Endothelial cell of umbilical vein (primary cell): ENCODE measurements around the gene INPP5B.
"Not testable (repeated sequence)": the region's sequence is repeated elsewhere in the genome, so short reads cannot be mapped to it uniquely, and the experiment has no call there.

Source experiments
- CTCF ChIP-seq, 2 donors: IDR thresholded peaks; 1 replicate in 1 of 2; 2 replicates in 1 of 2; pipeline ENCODE4 v1.5.1; 2011; ENCODE audit warnings: low read length in 2 of 2, mild to moderate bottlenecking in 2 of 2, moderate library complexity in 2 of 2, control low read depth in 1 of 2, inconsistent platforms in 1 of 2, low read depth in 1 of 2; ENCODE audit not compliant: insufficient read depth in 1 of 2; ENCODE audit errors: extremely low read depth in 1 of 2
- FOS ChIP-seq: IDR thresholded peaks from 2 replicates; pipeline ENCODE4 v1.6.1; 2011; ENCODE audit warnings: mild to moderate bottlenecking, low read length, moderate library complexity, borderline replicate concordance; ENCODE audit not compliant: insufficient read depth
- POLR2A ChIP-seq: IDR thresholded peaks from 2 replicates; pipeline ENCODE4 v1.6.1; 2012; ENCODE audit warnings: low read depth, mild to moderate bottlenecking, control low read depth, low read length
- POLR2AphosphoS5 ChIP-seq: IDR thresholded peaks from 2 replicates; pipeline ENCODE4 v1.6.1; 2012; ENCODE audit warnings: low read depth, mild to moderate bottlenecking, control low read depth, low read length, moderate library complexity; ENCODE audit not compliant: insufficient read depth

GRCh38 chr1:37975083-37975482 is 28.2 kb upstream of the INPP5B start:
- TF ChIP-seq FOS, POLR2A, POLR2AphosphoS5: not testable (repeated sequence)
- TF ChIP-seq CTCF (IDR thresholded peaks at IDR 0.05; ENCODE audit: extremely low read depth in 1 of 2, insufficient read depth in 1 of 2, low read depth in 1 of 2, low read length in 2 of 2), result peak; percentile 49 to 56
